Liver (tissue), 9 donors: Measurements from ENCODE around the gene ZNF628. TPM values are rescaled to one million over a fixed set of nuclear protein-coding genes. Genes with fewer than 3 reads are reported as not detected.

ENCODE experiments used
- DNase-seq: peaks from one replicate; pipeline ENCODE4 v3.0.0-alpha.2; 2017; ENCODE audit warnings: low spot score
- H3K27ac ChIP-seq, 2 donors: one replicate each; pipeline ENCODE4 v1.7.0; 2013; ENCODE audit warnings: inconsistent platforms in 2 of 2, low read length in 2 of 2, control low read depth in 1 of 2, low read depth in 1 of 2, mild to moderate bottlenecking in 1 of 2
- H3K27me3 ChIP-seq, 4 donors: one replicate each; pipeline versions ENCODE4 v1.6.1 to v1.7.0; 2013; ENCODE audit warnings: low read length in 3 of 4, inconsistent platforms in 1 of 4, mild to moderate bottlenecking in 1 of 4, moderate library complexity in 1 of 4; ENCODE audit not compliant: control insufficient read depth in 4 of 4, insufficient read depth in 4 of 4
- H3K36me3 ChIP-seq, 4 donors: one replicate each; pipeline versions ENCODE4 v1.6.1 to v1.7.0; 2013; ENCODE audit warnings: low read length in 3 of 4, mild to moderate bottlenecking in 3 of 4, low read depth in 1 of 4, moderate library complexity in 1 of 4; ENCODE audit not compliant: control insufficient read depth in 4 of 4, insufficient read depth in 3 of 4
- H3K4me1 ChIP-seq, 4 donors: one replicate each; pipeline versions ENCODE4 v1.6.1 to v1.7.0; 2013; ENCODE audit warnings: low read length in 3 of 4, mild to moderate bottlenecking in 3 of 4, moderate library complexity in 1 of 4; ENCODE audit not compliant: control insufficient read depth in 4 of 4, insufficient read depth in 4 of 4
- H3K4me3 ChIP-seq, 3 donors: one replicate each; pipeline versions ENCODE4 v1.6.1 to v1.7.0; 2013; ENCODE audit warnings: low read length in 3 of 3, control low read depth in 1 of 3, low read depth in 1 of 3, mild to moderate bottlenecking in 1 of 3
- H3K9ac ChIP-seq, 2 donors: one replicate each; pipeline ENCODE4 v1.7.0; 2013; ENCODE audit warnings: low read length in 2 of 2, mild to moderate bottlenecking in 2 of 2, moderate library complexity in 2 of 2, control low read depth in 1 of 2, low read depth in 1 of 2
- H3K9me3 ChIP-seq, 4 donors: one replicate each; pipeline versions ENCODE4 v1.6.1 to v1.7.0; 2013; ENCODE audit warnings: low read length in 3 of 4; ENCODE audit not compliant: control insufficient read depth in 4 of 4
- EGR1 ChIP-seq, 2 donors: IDR thresholded peaks; 2 replicates each; pipeline ENCODE4 v1.6.1; 2016 to 2018; ENCODE audit warnings: antibody characterized with exemption in 2 of 2, low read depth in 2 of 2
- FOXA1 ChIP-seq: IDR thresholded peaks from 2 replicates; pipeline ENCODE4 v1.6.1; 2016; ENCODE audit warnings: antibody characterized with exemption
- FOXA2 ChIP-seq: IDR thresholded peaks from 2 replicates; pipeline ENCODE4 v1.6.1; 2016; ENCODE audit warnings: antibody characterized with exemption
- GABPA ChIP-seq, 2 donors: IDR thresholded peaks in 1 of 2; conservative IDR thresholded peaks in 1 of 2; 2 replicates each; pipeline ENCODE4 v1.6.1; 2016; ENCODE audit warnings: antibody characterized with exemption in 2 of 2, mild to moderate bottlenecking in 1 of 2, moderate library complexity in 1 of 2
- HNF4A ChIP-seq, 2 donors: conservative IDR thresholded peaks; 2 replicates each; pipeline ENCODE4 v1.6.1; 2016; ENCODE audit warnings: antibody characterized with exemption in 2 of 2, mild to moderate bottlenecking in 2 of 2
- HNF4G ChIP-seq: IDR thresholded peaks from 2 replicates; pipeline ENCODE4 v1.6.1; 2016; ENCODE audit warnings: antibody characterized with exemption
- JUND ChIP-seq, 2 donors: IDR thresholded peaks; 2 replicates each; pipeline ENCODE4 v1.6.1; 2016; ENCODE audit warnings: antibody characterized with exemption in 2 of 2
- NR2F2 ChIP-seq: IDR thresholded peaks from 2 replicates; pipeline ENCODE4 v1.6.1; 2016; ENCODE audit warnings: antibody characterized with exemption
- RAD21 ChIP-seq, 2 donors: IDR thresholded peaks; 2 replicates each; pipeline ENCODE4 v1.6.1; 2016; ENCODE audit warnings: antibody characterized with exemption in 2 of 2, mild to moderate bottlenecking in 2 of 2
- SP1 ChIP-seq: IDR thresholded peaks from 2 replicates; pipeline ENCODE4 v1.6.1; 2018; ENCODE audit warnings: antibody characterized with exemption, mild to moderate bottlenecking
- TAF1 ChIP-seq: conservative IDR thresholded peaks from 2 replicates; pipeline ENCODE4 v1.6.1; 2016; ENCODE audit warnings: antibody characterized with exemption, mild to moderate bottlenecking
- YY1 ChIP-seq: IDR thresholded peaks from 2 replicates; pipeline ENCODE4 v1.6.1; 2016; ENCODE audit warnings: antibody characterized with exemption, mild to moderate bottlenecking
- ZBTB33 ChIP-seq: IDR thresholded peaks from 2 replicates; pipeline ENCODE4 v1.6.1; 2016; ENCODE audit warnings: antibody characterized with exemption
- WGBS: extraction: QIAGEN DNeasy Blood & Tissue Kit; methylation state at CpG from one replicate; pipeline ENCODE4 v1.1.7; 2013; 5-methylcytosine and 5-hydroxymethylcytosine counted together
- polyA plus RNA-seq, 2 donors: library from polyadenylated mRNA; stranded (reverse) in 1 of 2; unstranded in 1 of 2; fragments of 200-250 nt in 1 of 2; fragments of >200 nt in 1 of 2; fragmentation: Nextera tagmentation in 1 of 2; extraction: Ambion mirVana in 1 of 2; gene quantifications; one replicate each; pipeline versions ENCODE4 v1.2.1 to v1.2.3, GENCODE V29; 2013 to 2015
- total RNA-seq, 2 donors: library from RNA; depleted of rRNA; stranded (reverse); fragments of >200 nt; gene quantifications; one replicate each; pipeline ENCODE4 v1.2.3, GENCODE V29; 2014
- TF ChIP-seq, protein P1 (sequence below): IDR thresholded peaks from 2 replicates; pipeline ENCODE4 v1.6.1; 2016; ENCODE audit warnings: antibody characterized with exemption
- TF ChIP-seq, protein P2 (sequence below): fragments of 150-350 bp; IDR thresholded peaks from 2 replicates; pipeline ENCODE4 v1.5.1; 2017; ENCODE audit warnings: improper control_type of control experiment, low read depth, low read length; ENCODE audit not compliant: missing input control
- donor health status: healthy.
- donor health status: healthy.
- donor health status: healthy.
- donor health status: healthy.
- donor health status: healthy.

ZNF628 gene
- total and polyA plus RNA-seq, 4 donors: 0.99 to 4.4 (median 1.5) TPM

GRCh38 chr19:55527197-55528029 lies 51.0 kb downstream of the ZNF628 start:
- H3K9ac ChIP-seq: no peak overlapping the region

DNA sequence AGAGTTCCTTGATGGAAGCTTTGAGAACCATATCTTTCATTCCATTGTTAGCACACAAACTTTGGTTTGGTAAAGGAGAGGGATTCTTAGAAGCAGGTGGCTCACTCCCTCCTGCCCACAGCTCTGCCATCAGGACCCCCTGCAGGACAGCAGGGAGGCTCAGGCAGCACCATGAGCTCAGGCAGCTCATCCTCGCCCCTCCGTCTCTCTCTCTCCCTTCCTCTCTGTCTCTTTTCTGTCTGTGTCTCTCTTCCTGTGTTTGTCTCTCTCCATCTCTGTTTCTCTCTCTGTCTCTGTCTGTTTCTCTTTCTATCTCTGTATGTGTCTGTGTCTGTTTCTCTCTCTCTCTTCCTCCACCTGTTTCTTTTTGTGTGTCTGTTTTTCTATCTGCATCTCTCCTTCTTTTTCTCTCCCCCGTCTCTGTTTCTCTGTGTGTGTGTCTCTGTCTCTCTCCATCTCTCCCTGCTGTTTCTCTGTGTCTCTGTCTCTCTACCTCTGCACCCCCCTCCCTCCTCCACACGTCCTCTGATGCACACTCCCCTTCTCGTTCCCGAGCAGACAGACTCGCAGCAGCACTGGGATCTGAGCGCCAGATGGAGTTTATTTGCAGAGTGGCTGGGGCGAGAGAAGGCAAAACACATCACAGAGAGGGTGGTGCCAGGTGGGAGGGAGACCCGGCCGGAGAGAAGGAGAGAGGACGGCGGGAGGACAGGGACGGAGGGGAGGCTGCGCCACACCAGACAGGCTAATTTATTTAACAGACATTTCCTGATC lies 51.8 kb downstream of the ZNF628 start:
- Histone ChIP-seq H3K4me3 (no peak overlapping the region), H3K4me1 (peaks cover 0 to 10% (median 5%) of the 10 kb centered on the region in 4 donors), H3K9ac (no peak overlapping the region), H3K9me3 (no peaks in the 10 kb centered on the region), H3K27ac (no peak overlapping the region), H3K36me3 (no peaks in the 10 kb centered on the region), H3K27me3 (no peaks in the 10 kb centered on the region)
- TF ChIP-seq, protein P1, sequence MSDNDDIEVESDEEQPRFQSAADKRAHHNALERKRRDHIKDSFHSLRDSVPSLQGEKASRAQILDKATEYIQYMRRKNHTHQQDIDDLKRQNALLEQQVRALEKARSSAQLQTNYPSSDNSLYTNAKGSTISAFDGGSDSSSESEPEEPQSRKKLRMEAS: no peak
- TF ChIP-seq SP1 (no peak), EGR1 (IDR thresholded peaks at IDR 0.05; ENCODE audit: low read depth in 2 of 2) (no peak), JUND (IDR thresholded peaks at IDR 0.05) (no peak), HNF4G (no peak), NR2F2 (no peak), YY1 (no peak), RAD21 (IDR thresholded peaks at IDR 0.05) (no peak), FOXA2 (no peak), GABPA (IDR thresholded peaks at IDR 0.05 in 1 of 2, conservative IDR thresholded peaks at IDR 0.05 in 1 of 2) (no peak), HNF4A (conservative IDR thresholded peaks at IDR 0.05) (no peak)
- no peak for DNase-seq
- WGBS: 25% methylated on average over 15 of the region's 15 CpGs

More at GRCh38 chr19:55527197-55528029, 51.0 kb downstream of the ZNF628 start:
- WGBS: 85% methylated on average over 22 of the region's 22 CpGs
- no peak for DNase-seq
- no peaks in the 10 kb centered on the region for H3K36me3 ChIP-seq
- H3K27ac ChIP-seq: no peak overlapping the region
- no peak for TF ChIP-seq HNF4G
- TF ChIP-seq, protein P1: no peak
- TF ChIP-seq FOXA2: no peak
- no peak for TF ChIP-seq NR2F2
- TF ChIP-seq GABPA (IDR thresholded peaks at IDR 0.05 in 1 of 2, conservative IDR thresholded peaks at IDR 0.05 in 1 of 2): no peak
- TF ChIP-seq TAF1: no peak
- TF ChIP-seq FOXA1: no peak
- no peak for TF ChIP-seq HNF4A (conservative IDR thresholded peaks at IDR 0.05)
- no peak for TF ChIP-seq ZBTB33
- no peak for TF ChIP-seq EGR1 (IDR thresholded peaks at IDR 0.05; ENCODE audit: low read depth in 2 of 2)
- no peak for TF ChIP-seq YY1
- TF ChIP-seq, protein P2, sequence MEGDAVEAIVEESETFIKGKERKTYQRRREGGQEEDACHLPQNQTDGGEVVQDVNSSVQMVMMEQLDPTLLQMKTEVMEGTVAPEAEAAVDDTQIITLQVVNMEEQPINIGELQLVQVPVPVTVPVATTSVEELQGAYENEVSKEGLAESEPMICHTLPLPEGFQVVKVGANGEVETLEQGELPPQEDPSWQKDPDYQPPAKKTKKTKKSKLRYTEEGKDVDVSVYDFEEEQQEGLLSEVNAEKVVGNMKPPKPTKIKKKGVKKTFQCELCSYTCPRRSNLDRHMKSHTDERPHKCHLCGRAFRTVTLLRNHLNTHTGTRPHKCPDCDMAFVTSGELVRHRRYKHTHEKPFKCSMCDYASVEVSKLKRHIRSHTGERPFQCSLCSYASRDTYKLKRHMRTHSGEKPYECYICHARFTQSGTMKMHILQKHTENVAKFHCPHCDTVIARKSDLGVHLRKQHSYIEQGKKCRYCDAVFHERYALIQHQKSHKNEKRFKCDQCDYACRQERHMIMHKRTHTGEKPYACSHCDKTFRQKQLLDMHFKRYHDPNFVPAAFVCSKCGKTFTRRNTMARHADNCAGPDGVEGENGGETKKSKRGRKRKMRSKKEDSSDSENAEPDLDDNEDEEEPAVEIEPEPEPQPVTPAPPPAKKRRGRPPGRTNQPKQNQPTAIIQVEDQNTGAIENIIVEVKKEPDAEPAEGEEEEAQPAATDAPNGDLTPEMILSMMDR: no peak
- H3K27me3 ChIP-seq: no peaks in the 10 kb centered on the region
- no peak overlapping the region for H3K4me3 ChIP-seq
- no peaks in the 10 kb centered on the region for H3K9me3 ChIP-seq
- H3K4me1 ChIP-seq: peaks cover 0 to 10% (median 5%) of the 10 kb centered on the region in 4 donors
